ENCODE measurements around the gene EEF1AKMT3.

EEF1AKMT3 gene

DNA sequence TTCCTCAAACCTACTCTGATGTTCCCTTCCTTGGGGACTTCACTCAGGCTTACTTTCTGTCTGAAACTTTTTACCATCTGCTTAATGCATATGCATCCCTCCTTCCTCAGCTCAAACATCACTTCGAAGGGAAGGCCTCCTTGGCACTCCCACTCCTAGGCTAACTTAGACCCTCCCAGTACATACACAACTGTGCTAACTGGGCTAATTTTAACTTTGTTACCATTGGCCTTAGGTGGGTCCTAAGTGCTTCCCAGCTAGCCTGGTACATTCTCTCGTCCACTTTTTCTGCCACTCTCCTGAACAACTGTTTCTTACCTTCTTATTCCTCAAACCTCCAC is 3.8 kb downstream of the EEF1AKMT3 start:
- TF ChIP-seq, protein P1, sequence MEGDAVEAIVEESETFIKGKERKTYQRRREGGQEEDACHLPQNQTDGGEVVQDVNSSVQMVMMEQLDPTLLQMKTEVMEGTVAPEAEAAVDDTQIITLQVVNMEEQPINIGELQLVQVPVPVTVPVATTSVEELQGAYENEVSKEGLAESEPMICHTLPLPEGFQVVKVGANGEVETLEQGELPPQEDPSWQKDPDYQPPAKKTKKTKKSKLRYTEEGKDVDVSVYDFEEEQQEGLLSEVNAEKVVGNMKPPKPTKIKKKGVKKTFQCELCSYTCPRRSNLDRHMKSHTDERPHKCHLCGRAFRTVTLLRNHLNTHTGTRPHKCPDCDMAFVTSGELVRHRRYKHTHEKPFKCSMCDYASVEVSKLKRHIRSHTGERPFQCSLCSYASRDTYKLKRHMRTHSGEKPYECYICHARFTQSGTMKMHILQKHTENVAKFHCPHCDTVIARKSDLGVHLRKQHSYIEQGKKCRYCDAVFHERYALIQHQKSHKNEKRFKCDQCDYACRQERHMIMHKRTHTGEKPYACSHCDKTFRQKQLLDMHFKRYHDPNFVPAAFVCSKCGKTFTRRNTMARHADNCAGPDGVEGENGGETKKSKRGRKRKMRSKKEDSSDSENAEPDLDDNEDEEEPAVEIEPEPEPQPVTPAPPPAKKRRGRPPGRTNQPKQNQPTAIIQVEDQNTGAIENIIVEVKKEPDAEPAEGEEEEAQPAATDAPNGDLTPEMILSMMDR (IDR thresholded peaks at IDR 0.05; ENCODE audit: low read depth, low read length), result no peak
- H3K4me3 ChIP-seq (ENCODE audit: low read depth, low read length), result no peak overlapping the region

DNA sequence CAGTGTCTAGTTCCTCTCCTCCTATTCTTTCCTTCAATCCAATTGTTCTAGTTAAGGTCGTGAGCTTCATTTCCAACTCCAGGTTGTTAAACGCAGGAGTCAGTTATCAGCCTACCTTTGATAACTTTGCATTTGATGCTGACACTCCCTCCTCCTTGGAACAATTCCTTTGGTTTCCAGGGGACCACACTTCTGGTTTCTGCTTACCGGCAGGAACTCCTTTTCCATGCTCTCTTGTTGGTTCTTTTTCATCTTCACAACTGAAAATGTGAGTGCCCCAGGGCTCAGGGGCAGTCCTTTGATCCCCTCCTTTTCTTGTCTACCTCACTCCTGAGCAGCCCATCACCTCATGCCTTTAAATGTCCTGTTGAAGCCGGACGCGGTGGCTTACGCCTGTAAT is 5.0 kb downstream of the EEF1AKMT3 start:
- no peak overlapping the region for H3K4me3 ChIP-seq (ENCODE audit: low read depth, low read length)
- TF ChIP-seq, protein P1 (IDR thresholded peaks at IDR 0.05; ENCODE audit: low read depth, low read length), result no peak

DNA sequence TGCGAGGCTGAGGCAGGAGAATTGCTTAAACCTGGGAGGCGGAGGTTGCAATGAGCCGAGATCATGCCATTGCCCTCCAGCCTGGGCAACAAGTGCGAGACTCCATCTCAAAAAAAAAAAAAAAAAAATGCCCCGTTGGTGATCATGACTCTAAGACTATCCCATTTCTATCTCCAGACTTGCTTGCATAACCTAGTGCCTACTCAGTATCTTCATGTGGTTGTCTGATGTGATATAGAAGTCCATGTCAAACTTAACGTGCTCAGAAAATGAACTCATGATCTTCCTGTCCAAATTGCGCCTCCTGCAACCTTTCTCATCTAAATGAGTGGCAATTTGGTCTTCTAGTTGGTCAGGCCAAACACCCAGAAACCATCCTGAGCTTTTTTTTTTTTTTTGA is 5.5 kb downstream of the EEF1AKMT3 start:
- TF ChIP-seq, protein P1 (IDR thresholded peaks at IDR 0.05; ENCODE audit: low read depth, low read length), result no peak
- no peak overlapping the region for H3K4me3 ChIP-seq (ENCODE audit: low read depth, low read length)

DNA sequence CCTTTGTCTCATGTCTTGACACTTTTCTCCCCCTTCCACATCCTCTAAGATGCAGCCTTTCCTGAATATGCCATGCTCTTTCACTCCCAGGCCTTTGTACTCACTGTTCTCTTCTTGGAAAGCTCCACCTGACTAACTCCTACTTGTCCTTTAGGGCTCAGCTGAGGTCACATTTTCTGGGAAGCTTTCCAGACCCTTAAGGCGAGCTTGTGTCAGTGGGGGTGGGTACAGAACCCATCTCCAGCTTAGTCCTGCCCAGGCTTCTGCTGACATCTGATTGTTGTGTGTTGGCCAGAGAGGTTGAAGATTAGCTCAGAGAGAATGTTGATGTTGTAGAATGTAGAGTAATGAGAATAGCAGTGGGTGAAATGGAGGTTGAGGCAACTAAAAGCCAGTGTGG is 7.3 kb downstream of the EEF1AKMT3 start:
- TF ChIP-seq, protein P1 (IDR thresholded peaks at IDR 0.05; ENCODE audit: low read depth, low read length), result no peak
- H3K4me3 ChIP-seq (ENCODE audit: low read depth, low read length), result no peak overlapping the region

DNA sequence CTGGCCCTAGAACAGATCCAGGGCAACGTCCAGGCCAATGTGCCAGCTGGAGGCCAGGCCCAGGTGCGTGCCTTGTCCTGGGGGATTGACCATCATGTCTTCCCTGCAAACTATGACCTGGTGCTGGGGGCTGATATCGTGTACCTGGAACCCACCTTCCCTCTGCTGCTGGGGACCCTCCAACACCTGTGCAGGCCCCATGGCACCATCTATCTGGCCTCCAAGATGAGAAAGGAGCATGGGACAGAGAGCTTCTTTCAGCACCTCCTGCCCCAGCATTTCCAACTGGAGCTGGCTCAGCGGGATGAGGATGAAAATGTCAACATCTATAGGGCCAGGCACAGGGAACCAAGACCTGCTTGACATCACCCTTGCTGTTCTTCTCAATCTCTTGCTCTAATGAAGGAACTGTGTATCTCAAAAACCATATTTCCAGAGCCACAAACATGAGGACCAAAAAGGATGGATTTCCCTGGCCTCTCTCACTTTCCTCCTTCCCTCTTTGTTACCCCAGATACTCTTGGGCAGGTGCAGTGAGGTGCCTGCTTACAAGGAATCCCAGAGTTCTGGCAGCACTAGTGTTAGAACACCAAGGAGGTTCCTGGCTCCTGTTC is 8.0 kb downstream of the EEF1AKMT3 start:
- H3K4me3 ChIP-seq (ENCODE audit: low read depth, low read length), result no peak overlapping the region
- TF ChIP-seq, protein P1 (IDR thresholded peaks at IDR 0.05; ENCODE audit: low read depth, low read length), result no peak

DNA sequence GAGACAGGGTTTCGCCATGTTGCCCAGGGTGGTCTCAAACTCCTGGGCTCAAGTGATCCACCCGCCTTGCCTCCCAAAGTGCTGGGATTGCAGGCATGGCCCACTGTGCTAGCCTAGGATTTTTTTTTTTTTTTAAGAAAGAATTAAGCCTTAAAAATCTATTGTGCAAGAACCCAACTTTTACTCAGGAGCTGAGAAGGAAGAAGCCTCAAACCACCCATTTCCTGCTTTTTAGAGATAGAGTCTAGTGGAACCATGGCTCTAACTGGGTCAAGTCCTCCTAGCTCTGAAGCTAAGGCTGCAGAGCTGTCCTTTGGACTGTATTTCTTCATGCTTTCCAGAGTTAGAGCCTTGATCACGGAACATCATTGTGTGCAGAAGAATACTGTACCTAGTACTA is 8.8 kb downstream of the EEF1AKMT3 start:
- no peak overlapping the region for H3K4me3 ChIP-seq (ENCODE audit: low read depth, low read length)
- TF ChIP-seq, protein P1 (IDR thresholded peaks at IDR 0.05; ENCODE audit: low read depth, low read length), result no peak

DNA sequence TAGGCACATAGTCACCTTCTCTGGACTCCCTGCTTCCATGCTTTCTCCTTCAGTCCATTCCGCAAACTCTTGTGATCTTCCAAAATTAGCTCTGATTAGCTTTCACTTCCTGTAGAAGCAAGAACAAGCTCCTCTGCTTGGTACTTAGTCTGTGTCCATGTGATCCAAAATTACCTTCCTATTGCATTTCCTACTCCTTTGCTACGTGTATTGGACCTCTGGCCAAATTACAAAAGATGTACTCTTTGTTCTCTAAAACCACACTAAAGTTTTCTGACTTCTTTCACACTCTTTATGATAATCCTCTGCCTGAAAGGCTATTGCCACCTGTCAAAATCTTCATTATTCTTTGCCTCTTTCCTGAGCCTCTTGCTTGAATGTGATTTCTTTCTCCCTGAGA is 9.4 kb downstream of the EEF1AKMT3 start:
- H3K4me3 ChIP-seq (ENCODE audit: low read depth, low read length), result no peak overlapping the region
- TF ChIP-seq, protein P1 (IDR thresholded peaks at IDR 0.05; ENCODE audit: low read depth, low read length), result no peak

Measured in WI38 (cell line).